ENCODE measurements around the gene TRMT1.

Gene TRMT1

DNA sequence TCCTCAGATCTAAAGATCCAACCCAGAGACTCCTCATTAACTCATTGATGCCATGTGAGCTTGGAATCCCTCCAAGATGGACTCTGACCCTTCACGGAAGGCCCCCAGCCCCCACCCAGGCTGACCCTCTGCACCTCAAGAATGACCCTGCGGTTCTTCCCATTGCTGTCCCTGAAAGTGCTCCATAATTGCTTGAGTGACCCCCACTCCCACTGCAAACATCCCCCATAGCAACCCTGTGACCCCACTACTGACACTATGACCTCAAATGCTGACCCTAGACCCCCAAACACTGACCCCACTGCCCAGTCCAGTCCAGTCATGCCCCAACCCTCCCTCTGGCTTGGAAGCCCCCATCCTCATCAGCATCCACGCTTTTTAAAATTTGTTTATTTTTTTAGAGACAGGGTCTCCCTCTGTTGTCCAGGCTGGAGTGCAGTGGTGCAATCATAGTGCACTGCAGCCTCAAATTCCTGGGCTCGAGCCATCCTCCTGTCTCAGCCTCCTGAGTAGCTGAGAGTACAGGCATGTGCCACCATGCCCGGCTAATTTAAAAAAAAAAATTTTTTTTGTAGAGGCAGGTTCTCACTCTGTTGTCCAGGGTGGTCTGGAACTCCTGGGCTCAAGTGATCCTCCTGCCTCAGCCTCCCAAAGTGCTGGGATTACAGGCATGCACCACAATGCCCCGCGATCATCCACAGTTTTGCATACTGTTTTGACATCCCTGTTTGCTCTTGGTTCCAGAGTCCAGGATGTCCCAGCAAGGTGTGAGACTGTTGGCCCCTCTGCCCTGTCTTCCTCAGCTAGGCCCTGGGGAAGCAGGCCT, 14.7 kb downstream of the TRMT1 start:
- no peak for DNase-seq

- DNase-seq: peak; percentile 8
Measured at GRCh38 chr19:13100841-13101589, 15.5 kb downstream of the TRMT1 start.

DNA sequence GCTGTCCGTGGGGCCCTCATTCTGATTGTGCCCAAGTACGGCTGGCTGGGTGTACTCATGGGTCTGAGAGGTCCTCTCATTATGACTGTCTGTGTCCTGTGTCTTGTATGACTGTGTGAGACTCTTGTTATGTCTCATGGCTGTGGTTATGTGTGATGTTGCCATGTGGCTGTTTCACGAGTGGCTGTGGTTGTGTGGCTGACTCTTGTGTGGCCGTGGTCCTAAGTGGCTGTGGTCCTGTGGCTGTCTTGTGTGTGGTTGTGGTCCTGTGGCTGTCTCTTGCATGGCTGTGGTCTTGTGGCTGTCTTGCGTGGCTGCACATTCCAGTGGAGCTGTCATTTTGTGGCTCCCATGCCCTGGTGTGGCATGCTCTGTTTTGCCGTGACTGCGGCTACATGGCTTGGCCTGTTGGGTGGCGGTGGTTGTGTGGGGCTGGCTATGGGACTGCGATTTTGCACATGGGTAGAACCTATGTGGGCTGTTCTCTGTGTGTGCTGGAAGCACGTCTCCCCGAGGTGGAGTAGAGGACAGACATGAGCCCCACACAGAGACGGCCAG, 16.4 kb downstream of the TRMT1 start:
- peak; percentile 68 for DNase-seq

- DNase-seq: peak; percentile 85
Measured at GRCh38 chr19:13099073-13099999, 17.2 kb downstream of the TRMT1 start.

- DNase-seq: peak; percentile 74
Measured at GRCh38 chr19:13098277-13099072, 18.1 kb downstream of the TRMT1 start.

GRCh38 chr19:13097463-13098258, 18.9 kb downstream of the TRMT1 start:
- peak; percentile 71 for DNase-seq

DNA sequence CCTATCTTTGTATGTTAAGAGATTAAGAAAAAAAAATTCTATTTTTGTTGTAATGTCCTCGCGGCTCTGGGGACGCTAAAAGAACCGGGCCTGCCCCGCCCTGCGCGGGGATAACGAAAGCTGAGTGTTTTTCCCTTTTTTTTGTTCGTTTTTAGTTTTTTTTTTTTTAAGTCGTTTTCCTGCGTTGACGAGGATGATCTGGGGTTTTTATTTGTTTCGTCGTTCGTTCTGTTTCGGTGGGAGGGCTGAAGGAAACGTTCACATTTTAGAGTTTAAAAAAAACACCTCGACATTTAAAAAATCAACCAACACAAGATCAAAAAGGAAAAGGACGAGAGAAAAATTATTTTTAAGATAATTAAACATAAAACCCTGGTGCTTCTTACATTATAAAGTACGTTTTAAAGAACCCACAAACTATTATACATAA, 19.5 kb downstream of the TRMT1 start:
- DNase-seq: no peak

DNA sequence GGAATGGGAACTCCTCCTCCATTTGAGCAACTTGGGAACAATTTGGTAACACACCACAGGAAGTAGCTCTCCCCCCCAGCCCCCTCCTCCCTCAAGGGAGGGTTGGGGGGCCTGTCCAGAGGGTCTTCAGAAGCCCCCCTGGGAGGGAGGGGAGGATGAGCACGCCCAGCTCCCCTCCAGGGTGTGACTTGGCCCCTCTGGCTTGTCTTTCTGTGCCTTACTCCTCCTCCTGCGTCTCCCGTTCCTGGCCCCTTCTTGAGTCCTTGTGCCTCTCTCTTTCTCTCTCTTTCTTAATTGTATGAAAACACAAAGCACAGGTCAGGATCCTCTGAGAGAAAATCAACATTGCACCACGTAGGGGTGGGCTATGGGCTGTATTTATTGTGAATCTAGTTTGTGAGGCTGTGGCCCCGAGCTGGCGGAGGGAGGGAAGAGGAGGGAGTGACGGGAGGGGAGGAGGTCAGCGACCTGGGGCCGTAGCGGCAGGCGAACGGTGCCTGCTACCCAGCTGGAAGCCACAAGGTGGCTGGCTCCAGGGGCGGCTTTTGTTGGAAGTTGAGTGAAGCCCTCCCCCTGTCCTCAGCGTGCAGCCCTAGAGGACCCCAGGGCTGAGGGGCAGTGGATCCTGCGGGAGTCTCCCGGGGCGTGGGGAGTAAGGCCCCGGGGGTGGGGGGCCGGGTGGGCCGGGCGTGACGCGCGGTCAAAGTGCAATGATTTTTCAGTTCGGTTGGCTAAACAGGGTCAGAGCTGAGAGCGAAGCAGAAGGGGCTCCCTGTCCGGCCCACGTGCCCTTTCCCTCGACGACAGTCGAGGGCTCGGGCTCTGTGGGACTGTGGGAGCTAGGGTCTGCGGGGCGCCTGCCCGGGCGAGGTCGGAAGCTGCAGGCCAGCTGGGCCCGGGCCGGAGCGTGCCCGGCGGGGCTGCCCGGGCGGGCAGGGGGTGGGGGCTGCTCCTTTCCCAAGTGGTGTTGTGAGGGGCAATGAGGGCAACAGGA, 20.3 kb downstream of the TRMT1 start:
- peak; percentile 56 for DNase-seq

GRCh38 chr19:13095393-13095784, 21.2 kb downstream of the TRMT1 start:
- no peak for DNase-seq

DNA sequence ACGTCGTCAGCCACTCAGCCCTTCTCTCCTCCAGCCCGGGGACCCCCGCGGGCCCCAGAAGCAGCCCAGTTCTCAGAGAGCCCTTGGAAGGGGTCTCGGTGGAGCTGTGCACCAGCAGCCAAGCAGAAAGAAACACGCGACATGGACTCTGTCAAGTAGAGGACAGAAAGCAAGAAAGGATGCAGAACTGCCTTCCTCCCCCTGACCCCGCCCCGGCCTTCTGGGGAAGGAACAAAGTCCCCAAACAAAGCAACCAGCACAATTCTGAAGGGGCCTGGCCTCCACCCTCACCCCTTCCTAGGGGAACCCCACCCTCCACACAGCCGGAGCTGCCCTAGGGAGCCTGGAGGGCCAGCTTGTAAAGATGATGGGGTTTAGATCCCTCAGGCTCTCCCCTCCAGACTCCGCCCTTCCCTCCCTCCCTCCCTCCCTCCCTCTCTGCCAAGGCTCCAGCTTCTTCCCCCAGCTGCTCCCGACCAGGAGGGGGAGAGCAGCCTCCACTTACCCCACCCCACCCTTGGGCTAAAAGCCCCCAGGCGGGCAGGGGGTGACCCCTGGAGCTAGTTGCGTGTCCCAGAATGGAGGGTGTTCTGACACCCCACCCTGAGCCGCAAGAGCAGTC, 21.7 kb downstream of the TRMT1 start:
- no peak for DNase-seq

GRCh38 chr19:13094106-13094504, 22.4 kb downstream of the TRMT1 start:
- no peak for DNase-seq

DNA sequence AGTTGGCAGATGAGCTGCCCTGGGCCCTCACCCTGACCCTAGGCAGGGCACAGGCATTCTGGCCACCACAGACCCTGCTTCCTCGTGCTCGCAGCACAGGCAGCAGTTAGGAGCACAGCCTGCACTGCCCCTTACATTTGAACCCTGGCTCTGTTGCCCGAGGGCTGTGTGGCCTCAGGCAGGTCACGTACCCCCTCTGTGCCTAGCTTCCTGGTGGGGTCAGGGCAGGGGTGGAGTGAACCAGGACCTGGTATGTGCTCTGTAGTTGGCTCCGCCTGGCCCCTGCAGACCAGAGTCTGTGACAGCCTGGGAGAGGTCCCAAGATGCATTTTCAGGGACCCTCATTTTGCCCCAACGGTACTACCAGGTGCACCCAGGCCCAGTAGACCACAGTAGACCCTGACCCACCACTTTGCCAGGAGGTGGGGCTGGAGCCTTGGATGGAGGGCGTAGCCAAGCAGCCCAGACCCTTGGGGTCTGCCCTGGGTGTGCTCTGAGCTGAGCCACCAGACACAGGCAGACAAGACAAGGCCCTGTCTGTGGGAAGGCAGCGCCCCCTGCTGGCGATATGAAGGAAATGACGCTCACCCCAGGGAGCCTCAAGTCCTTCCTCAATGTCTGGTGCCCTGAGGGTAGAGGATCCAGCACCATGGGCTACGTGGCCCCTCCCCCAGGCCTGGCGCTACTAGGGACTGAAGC, 23.0 kb downstream of the TRMT1 start:
- DNase-seq: peak; percentile 47

GRCh38 chr19:13092606-13093235, 23.8 kb downstream of the TRMT1 start:
- no peak for DNase-seq

- no peak for DNase-seq
Measured at GRCh38 chr19:13092158-13092543, 24.4 kb downstream of the TRMT1 start.

DNA sequence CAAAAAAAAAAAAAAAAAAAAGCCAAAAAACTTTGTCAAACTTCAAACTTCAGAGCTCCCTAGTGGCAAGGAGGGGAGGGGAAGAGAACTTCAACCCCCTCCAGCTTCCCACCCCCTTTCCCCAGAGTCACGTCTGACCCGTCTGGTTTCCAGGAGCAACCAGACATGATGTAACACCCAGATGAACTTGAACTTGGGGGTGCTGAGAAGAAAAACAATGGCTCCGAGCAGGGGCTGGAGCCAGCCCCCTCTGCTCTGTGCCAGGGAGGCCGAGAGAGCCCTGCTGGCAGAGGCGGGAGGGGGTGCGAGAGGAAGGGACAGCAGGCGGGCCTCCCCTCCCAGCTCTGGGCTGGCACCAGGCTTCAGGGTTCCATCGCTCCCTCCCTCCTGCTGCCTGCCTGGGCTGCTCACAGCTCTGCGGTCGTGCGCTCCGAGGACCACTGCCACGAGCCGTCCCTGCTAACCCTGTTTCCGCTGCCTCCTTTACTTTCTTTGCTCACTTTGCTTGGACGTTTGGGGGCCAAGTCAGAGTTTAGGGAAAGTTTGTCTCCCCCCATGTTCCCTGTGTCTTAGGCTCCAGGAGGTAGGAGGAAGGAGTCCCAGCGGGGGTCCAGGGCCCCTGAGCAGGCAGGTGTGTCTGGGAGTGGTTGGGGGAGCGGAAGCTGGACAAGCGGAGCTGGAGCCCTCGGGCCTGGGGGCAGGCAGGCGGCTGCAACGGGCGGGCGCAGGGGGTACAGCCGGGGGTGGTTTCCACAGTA, 25.0 kb downstream of the TRMT1 start:
- no peak for DNase-seq

GRCh38 chr19:13090511-13091231, 25.9 kb downstream of the TRMT1 start:
- no peak for DNase-seq
